Measurements from ENCODE around the gene GRB7. TPM values are rescaled to one million over a fixed set of nuclear protein-coding genes. Genes with fewer than 3 reads are reported as not detected.

Gene GRB7
- total and polyA plus RNA-seq, 2 donors (not counting 3 experiments of a cell fraction or from before 2014, with no cell fraction given): 0.04 TPM; not detected in 1

DNA sequence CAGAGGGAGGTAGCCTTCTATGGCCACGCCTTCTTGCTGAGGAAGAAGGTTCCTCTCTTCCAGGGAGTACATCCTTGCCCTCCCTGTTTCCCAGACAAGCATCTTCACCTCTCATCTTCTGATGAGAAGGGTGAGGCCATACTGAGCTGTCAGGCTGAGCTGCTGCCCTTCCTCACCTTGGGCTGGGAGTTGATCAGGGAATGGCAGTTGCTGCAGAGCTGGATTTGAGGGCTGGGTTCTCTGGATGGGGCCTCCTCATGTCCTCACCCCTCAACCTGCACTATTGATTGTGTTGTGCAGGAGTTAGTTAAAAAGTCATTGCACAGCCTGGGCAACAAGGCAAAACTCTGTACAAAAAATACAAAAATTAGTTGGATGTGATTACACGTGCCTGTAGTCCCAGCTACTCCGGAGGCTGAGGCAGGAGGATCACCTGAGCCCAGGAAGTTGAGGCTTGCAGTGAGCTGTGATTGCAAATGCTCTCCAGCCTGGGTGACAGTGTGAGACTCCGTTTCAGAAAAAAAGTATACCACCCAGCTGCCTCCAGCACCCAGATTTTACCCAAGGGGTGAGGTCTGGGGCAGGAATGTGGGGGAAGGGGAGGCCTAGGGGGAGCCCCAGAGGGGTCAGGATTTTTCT lies 35.8 kb upstream of the GRB7 start:
- no peak for DNase-seq (ENCODE audit: low read depth, low spot score)
- H3K4me3 ChIP-seq (replicated peaks in 1 of 3; ENCODE audit: insufficient read depth in 1 of 3, low read depth in 1 of 3, low read length in 3 of 3): no peak overlapping the region
- no peak for FAIRE-seq
- dilution Hi-C loops (cut with MboI; ENCODE audit: extremely low pct_ligation_motif_present, low sequenced_read_pairs) (no loop called here), intact Hi-C loops (cut with micrococcal nuclease) (no loop called here)
- TF ChIP-seq POLR2A (IDR thresholded peaks at IDR 0.05; ENCODE audit: low read depth, low read length) (no peak), POLR2AphosphoS5 (IDR thresholded peaks at IDR 0.05; ENCODE audit: insufficient read depth, low read depth, low read length) (no peak), JUN (IDR thresholded peaks at IDR 0.05; ENCODE audit: borderline replicate concordance, insufficient read depth, insufficient read length, low read depth) (no peak), EZH2 (IDR thresholded peaks at IDR 0.05; ENCODE audit: borderline replicate concordance, low read depth, low read length, severe bottlenecking) (no peak), GATA2 (IDR thresholded peaks at IDR 0.05; ENCODE audit: insufficient read depth, insufficient read length, low read depth, low read length) (no peak)
- TF ChIP-seq, protein P1, sequence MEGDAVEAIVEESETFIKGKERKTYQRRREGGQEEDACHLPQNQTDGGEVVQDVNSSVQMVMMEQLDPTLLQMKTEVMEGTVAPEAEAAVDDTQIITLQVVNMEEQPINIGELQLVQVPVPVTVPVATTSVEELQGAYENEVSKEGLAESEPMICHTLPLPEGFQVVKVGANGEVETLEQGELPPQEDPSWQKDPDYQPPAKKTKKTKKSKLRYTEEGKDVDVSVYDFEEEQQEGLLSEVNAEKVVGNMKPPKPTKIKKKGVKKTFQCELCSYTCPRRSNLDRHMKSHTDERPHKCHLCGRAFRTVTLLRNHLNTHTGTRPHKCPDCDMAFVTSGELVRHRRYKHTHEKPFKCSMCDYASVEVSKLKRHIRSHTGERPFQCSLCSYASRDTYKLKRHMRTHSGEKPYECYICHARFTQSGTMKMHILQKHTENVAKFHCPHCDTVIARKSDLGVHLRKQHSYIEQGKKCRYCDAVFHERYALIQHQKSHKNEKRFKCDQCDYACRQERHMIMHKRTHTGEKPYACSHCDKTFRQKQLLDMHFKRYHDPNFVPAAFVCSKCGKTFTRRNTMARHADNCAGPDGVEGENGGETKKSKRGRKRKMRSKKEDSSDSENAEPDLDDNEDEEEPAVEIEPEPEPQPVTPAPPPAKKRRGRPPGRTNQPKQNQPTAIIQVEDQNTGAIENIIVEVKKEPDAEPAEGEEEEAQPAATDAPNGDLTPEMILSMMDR (IDR thresholded peaks at IDR 0.05; ENCODE audit: extremely low read depth in 1 of 2, insufficient read depth in 1 of 2, low read depth in 1 of 2, low read length in 2 of 2): no peak
- TF ChIP-seq, protein P2, sequence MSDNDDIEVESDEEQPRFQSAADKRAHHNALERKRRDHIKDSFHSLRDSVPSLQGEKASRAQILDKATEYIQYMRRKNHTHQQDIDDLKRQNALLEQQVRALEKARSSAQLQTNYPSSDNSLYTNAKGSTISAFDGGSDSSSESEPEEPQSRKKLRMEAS (IDR thresholded peaks at IDR 0.05; ENCODE audit: insufficient read depth, insufficient read length): no peak
- ChIA-PET POLR2A (no interaction called here), CTCF (interaction anchor here (0.7 kb wide), 1 partner anchor 29 kb away, joined by 3 read pairs; the partner anchor contains the start of gene MIEN1)
- no peaks in the 10 kb centered on the region for H3K36me3 ChIP-seq (ENCODE audit: control insufficient read depth in 2 of 2, extremely low read depth in 1 of 2, insufficient read depth in 2 of 2, low read length in 2 of 2)
- no peaks in the 10 kb centered on the region for H3K9me3 ChIP-seq (replicated peaks; ENCODE audit: control insufficient read depth, insufficient read depth, low read length)
- H3K79me2 ChIP-seq (ENCODE audit: control insufficient read depth, insufficient read depth, low read length): no peaks in the 10 kb centered on the region
- H3K27me3 ChIP-seq (ENCODE audit: control insufficient read depth in 2 of 2, insufficient read depth in 2 of 2, low read length in 2 of 2): peaks cover 0 to 2% of the 10 kb centered on the region in 2 experiments
- H3K27ac ChIP-seq (ENCODE audit: insufficient read depth, low read depth, low read length): no peak overlapping the region
- no peak overlapping the region for H3K9ac ChIP-seq (replicated peaks; ENCODE audit: extremely low read depth, insufficient read depth, low read length)
- no TSS peak for BruUV-seq (replicated peaks)
- no peaks in the 10 kb centered on the region for H3K9me1 ChIP-seq (replicated peaks; ENCODE audit: control insufficient read depth, extremely low read depth, insufficient read depth, low read length)
- no peaks in the 10 kb centered on the region for H3K4me1 ChIP-seq (ENCODE audit: control insufficient read depth, extremely low read depth, insufficient read depth, low read length)
- no peaks in the 10 kb centered on the region for H4K20me1 ChIP-seq (replicated peaks; ENCODE audit: control insufficient read depth, extremely low read depth, insufficient read depth, low read length)
- no peak overlapping the region for H3K4me2 ChIP-seq (ENCODE audit: insufficient read depth, low read length)
- no peak overlapping the region for H2AFZ ChIP-seq (ENCODE audit: low read depth, low read length)

Measured in endothelial cell of umbilical vein (primary cell).